Spleen (tissue), 11 donors: ENCODE data around the gene NUAK1. TPM values are rescaled to one million over a fixed set of nuclear protein-coding genes. Genes with fewer than 3 reads are reported as not detected.

Source experiments
- DNase-seq: peaks from one replicate; pipeline ENCODE4 v3.0.0-alpha.2; 2020
- H3K27ac ChIP-seq, 8 donors: fragments of 200-600 bp; sonication (generic) in 7 of 8; 1 replicate in 4 of 8; 2 replicates in 4 of 8; pipeline versions ENCODE4 v1.5.0 to v1.8.0; 2016 to 2021; ENCODE audit warnings: inconsistent platforms in 4 of 8, mild to moderate bottlenecking in 4 of 8, moderate library complexity in 1 of 8
- H3K27me3 ChIP-seq, 7 donors: fragments of 200-600 bp; sonication (generic) in 6 of 7; replicated peaks in 1 of 7; 1 replicate in 4 of 7; 2 replicates in 3 of 7; pipeline versions ENCODE4 v1.5.0 to v1.8.0; 2016 to 2021; ENCODE audit warnings: inconsistent platforms in 3 of 7, mild to moderate bottlenecking in 1 of 7
- H3K36me3 ChIP-seq, 6 donors: fragments of 200-600 bp; sonication (generic) in 5 of 6; 1 replicate in 4 of 6; 2 replicates in 2 of 6; pipeline versions ENCODE4 v1.5.0 to v1.8.0; 2016 to 2021; ENCODE audit warnings: inconsistent platforms in 2 of 6
- H3K4me1 ChIP-seq, 6 donors: fragments of 200-600 bp; sonication (generic) in 5 of 6; 1 replicate in 3 of 6; 2 replicates in 3 of 6; pipeline versions ENCODE4 v1.5.0 to v1.8.0; 2016 to 2021; ENCODE audit warnings: inconsistent platforms in 3 of 6
- H3K4me3 ChIP-seq, 8 donors: fragments of 200-600 bp; sonication (generic) in 7 of 8; 1 replicate in 4 of 8; 2 replicates in 4 of 8; pipeline versions ENCODE4 v1.5.0 to v1.8.0; 2016 to 2021; ENCODE audit warnings: inconsistent platforms in 4 of 8, mild to moderate bottlenecking in 4 of 8, moderate library complexity in 2 of 8
- H3K9me3 ChIP-seq, 8 donors: fragments of 200-600 bp; sonication (generic) in 7 of 8; 1 replicate in 4 of 8; 2 replicates in 4 of 8; pipeline versions ENCODE4 v1.5.0 to v1.8.0; 2016 to 2021; ENCODE audit warnings: inconsistent platforms in 4 of 8
- CTCF ChIP-seq, 11 experiments: fragments of 200-600 bp in 7 of 11; fragments of 450-650 bp in 4 of 11; sonication (generic) in 4 of 11; IDR thresholded peaks in 8 of 11; conservative IDR thresholded peaks in 3 of 11; 1 replicate in 7 of 11; 2 replicates in 4 of 11; pipeline versions ENCODE4 v1.4.0 to v1.8.0; 2016 to 2021; ENCODE audit warnings: antibody characterized with exemption in 11 of 11, inconsistent platforms in 4 of 11, mild to moderate bottlenecking in 1 of 11
- POLR2A ChIP-seq, 3 donors: fragments of 450-650 bp; IDR thresholded peaks; one replicate each; pipeline ENCODE4 v1.5.1; 2017; ENCODE audit warnings: antibody characterized with exemption in 3 of 3, mild to moderate bottlenecking in 1 of 3
- POLR2AphosphoS5 ChIP-seq, 3 donors: sonication (generic); formaldehyde crosslinking; IDR thresholded peaks; one replicate each; pipeline ENCODE4 v1.5.1; 2017; ENCODE audit warnings: antibody characterized with exemption in 3 of 3
- WGBS, 5 donors: extraction: QIAGEN DNeasy Blood & Tissue Kit in 3 of 5; methylation state at CpG; one replicate each; pipeline versions ENCODE4 v1.1.5 to v1.1.7; 2013 to 2018; 5-methylcytosine and 5-hydroxymethylcytosine counted together
- intact Hi-C: fragments of 100-400 bp; cut with DNase I; formaldehyde crosslinking; loops from one replicate; pipeline ENCODE4 v1.15.0; 2023; ENCODE audit warnings: low total_unique reads
- polyA plus RNA-seq, 3 donors: library from polyadenylated mRNA; stranded (reverse); fragments of 200-250 nt; gene quantifications; one replicate each; pipeline ENCODE4 v1.2.1, GENCODE V29; 2013
- total RNA-seq, 7 donors: library from RNA; depleted of rRNA in 3 of 7; stranded (reverse); fragments of >200 nt in 3 of 7; fragmentation: NEBNext Ultra II Directional in 4 of 7; extraction: Animal tissue kit (Norgen Biotek cat#: 25700) in 4 of 7; gene quantifications; one replicate each; pipeline versions ENCODE4 v1.1.0 to v1.2.1, GENCODE V29; 2016 to 2021
- donor health status: healthy with polysubstance abuse.
- donor health status: DM: no; HTN: no; CAD: no; lungs with moderate emphysema.
- donor health status: DM: no; HTN: no; CAD: no.
- donor health status: Bipolar disorder and iron deficiency.
- donor health status: healthy.
- donor health status: DM: no; HTN: no; CAD: no.
- donor health status: DM: yes; HTN: yes; CAD: no.

The NUAK1 gene
- total and polyA plus RNA-seq, 10 donors, result 0.20 to 3.3 (median 1.2) TPM

GRCh38 chr12:106085213-106085612, 53.5 kb downstream of the NUAK1 start:
- Histone ChIP-seq H3K36me3 (no peaks in the 10 kb centered on the region), H3K9me3 (peaks cover 0 to 3% (median 0%) of the 10 kb centered on the region in 8 donors), H3K27me3 (peaks cover 0 to 37% (median 0%) of the 10 kb centered on the region in 7 donors), H3K4me1 (no peaks in the 10 kb centered on the region), H3K4me3 (no peak overlapping the region), H3K27ac (no peak overlapping the region)
- DNase-seq, result no peak
- TF ChIP-seq POLR2AphosphoS5 (IDR thresholded peaks at IDR 0.05) (no peak), CTCF (IDR thresholded peaks at IDR 0.05 in 8 of 11, conservative IDR thresholded peaks at IDR 0.05 in 3 of 11) (no peak), POLR2A (IDR thresholded peaks at IDR 0.05) (no peak)
- 52 to 76% (median 75%) methylated on average over 2 of the region's 2 CpGs for WGBS, 5 donors
- intact Hi-C loops, result no loop called here

GRCh38 chr12:106084759-106085158, 54.0 kb downstream of the NUAK1 start:
- TF ChIP-seq POLR2A (IDR thresholded peaks at IDR 0.05) (no peak), CTCF (IDR thresholded peaks at IDR 0.05 in 8 of 11, conservative IDR thresholded peaks at IDR 0.05 in 3 of 11) (no peak), POLR2AphosphoS5 (IDR thresholded peaks at IDR 0.05) (no peak)
- H3K36me3 ChIP-seq, result no peaks in the 10 kb centered on the region
- intact Hi-C loops, result no loop called here
- H3K4me1 ChIP-seq, result no peaks in the 10 kb centered on the region
- H3K4me3 ChIP-seq, result no peak overlapping the region
- peaks cover 0 to 41% (median 0%) of the 10 kb centered on the region in 7 donors for H3K27me3 ChIP-seq
- DNase-seq, result no peak
- WGBS, 5 donors, result 53 to 84% (median 70%) methylated on average over 3 of the region's 3 CpGs
- H3K27ac ChIP-seq, result no peak overlapping the region
- peaks cover 0 to 3% (median 0%) of the 10 kb centered on the region in 8 donors for H3K9me3 ChIP-seq

GRCh38 chr12:106084014-106084671, 54.6 kb downstream of the NUAK1 start:
- DNase-seq, result no peak
- Histone ChIP-seq H3K9me3 (peaks cover 0 to 3% (median 0%) of the 10 kb centered on the region in 8 donors), H3K4me3 (no peak overlapping the region), H3K4me1 (no peaks in the 10 kb centered on the region), H3K36me3 (no peaks in the 10 kb centered on the region), H3K27me3 (peaks cover 0 to 47% (median 0%) of the 10 kb centered on the region in 7 donors), H3K27ac (no peak overlapping the region)
- WGBS, 5 donors, result 43 to 54% (median 47%) methylated on average over 10 of the region's 10 CpGs
- TF ChIP-seq POLR2AphosphoS5 (IDR thresholded peaks at IDR 0.05) (no peak), CTCF (IDR thresholded peaks at IDR 0.05 in 8 of 11, conservative IDR thresholded peaks at IDR 0.05 in 3 of 11) (no peak), POLR2A (IDR thresholded peaks at IDR 0.05) (no peak)
- intact Hi-C loops, result no loop called here

GRCh38 chr12:106082216-106083175, 56.3 kb downstream of the NUAK1 start:
- 58 to 83% (median 76%) methylated on average over 15 of the region's 15 CpGs for WGBS, 5 donors
- no peak for TF ChIP-seq POLR2AphosphoS5 (IDR thresholded peaks at IDR 0.05)
- no peak for TF ChIP-seq POLR2A (IDR thresholded peaks at IDR 0.05)
- no peak for TF ChIP-seq CTCF (IDR thresholded peaks at IDR 0.05 in 8 of 11, conservative IDR thresholded peaks at IDR 0.05 in 3 of 11)
- Histone ChIP-seq H3K4me1 (peaks cover 0 to 9% (median 0%) of the 10 kb centered on the region in 6 donors), H3K27me3 (peaks cover 0 to 64% (median 0%) of the 10 kb centered on the region in 7 donors), H3K36me3 (no peaks in the 10 kb centered on the region), H3K4me3 (no peak overlapping the region), H3K9me3 (peaks cover 0 to 3% (median 0%) of the 10 kb centered on the region in 8 donors), H3K27ac (no peak overlapping the region)
- intact Hi-C loops, result no loop called here
- DNase-seq, result no peak
